D721Med (cell line): ENCODE results near the gene MALSU1.

Source experiments
- DNase-seq: peaks from one replicate; pipeline ENCODE4 v3.0.0; 2011; ENCODE audit warnings: low spot score; ENCODE audit not compliant: insufficient read length
- FAIRE-seq: peaks from 2 replicates; lab custom pipeline; 2011; peaks lifted over from hg19 to GRCh38; lab: Jason Lieb, UNC
- TF ChIP-seq, protein P1 (sequence below): IDR thresholded peaks from 2 replicates; pipeline ENCODE4 v1.5.1; 2012; ENCODE audit warnings: mild to moderate bottlenecking, control low read depth; ENCODE audit not compliant: insufficient read depth; ENCODE audit errors: missing control alignments

Gene MALSU1

GRCh38 chr7:23275912-23276311 lies 23.2 kb upstream of the MALSU1 start:
- TF ChIP-seq, protein P1, sequence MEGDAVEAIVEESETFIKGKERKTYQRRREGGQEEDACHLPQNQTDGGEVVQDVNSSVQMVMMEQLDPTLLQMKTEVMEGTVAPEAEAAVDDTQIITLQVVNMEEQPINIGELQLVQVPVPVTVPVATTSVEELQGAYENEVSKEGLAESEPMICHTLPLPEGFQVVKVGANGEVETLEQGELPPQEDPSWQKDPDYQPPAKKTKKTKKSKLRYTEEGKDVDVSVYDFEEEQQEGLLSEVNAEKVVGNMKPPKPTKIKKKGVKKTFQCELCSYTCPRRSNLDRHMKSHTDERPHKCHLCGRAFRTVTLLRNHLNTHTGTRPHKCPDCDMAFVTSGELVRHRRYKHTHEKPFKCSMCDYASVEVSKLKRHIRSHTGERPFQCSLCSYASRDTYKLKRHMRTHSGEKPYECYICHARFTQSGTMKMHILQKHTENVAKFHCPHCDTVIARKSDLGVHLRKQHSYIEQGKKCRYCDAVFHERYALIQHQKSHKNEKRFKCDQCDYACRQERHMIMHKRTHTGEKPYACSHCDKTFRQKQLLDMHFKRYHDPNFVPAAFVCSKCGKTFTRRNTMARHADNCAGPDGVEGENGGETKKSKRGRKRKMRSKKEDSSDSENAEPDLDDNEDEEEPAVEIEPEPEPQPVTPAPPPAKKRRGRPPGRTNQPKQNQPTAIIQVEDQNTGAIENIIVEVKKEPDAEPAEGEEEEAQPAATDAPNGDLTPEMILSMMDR = no peak
- DNase-seq (no peak), FAIRE-seq (no peak)

DNA sequence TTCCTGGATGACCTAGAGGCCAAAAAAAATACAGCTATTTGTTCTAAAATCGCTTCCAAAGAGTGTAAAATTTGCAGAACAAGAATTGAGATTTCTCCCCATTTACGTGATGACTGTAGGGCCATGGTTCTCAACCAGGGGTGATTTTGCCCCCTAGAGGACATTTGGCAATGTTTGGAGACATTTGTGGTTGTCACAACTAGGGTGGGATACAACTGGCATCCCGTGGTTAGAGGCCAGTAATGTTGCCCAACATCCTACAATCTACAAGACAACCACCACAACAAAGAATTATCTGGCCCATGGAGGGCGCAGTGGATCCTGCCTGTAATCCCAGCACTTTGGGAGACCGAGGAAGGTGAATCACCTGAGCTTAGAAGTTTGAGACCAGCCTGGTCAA lies 22.8 kb upstream of the MALSU1 start:
- DNase-seq = no peak
- FAIRE-seq = no peak

GRCh38 chr7:23276947-23277346 lies 22.2 kb upstream of the MALSU1 start:
- TF ChIP-seq, protein P1 = no peak
- no peak for FAIRE-seq
- no peak for DNase-seq

More for the DNA sequence above, 22.8 kb upstream of the MALSU1 start:
- TF ChIP-seq, protein P1 = peak; percentile 13

DNA sequence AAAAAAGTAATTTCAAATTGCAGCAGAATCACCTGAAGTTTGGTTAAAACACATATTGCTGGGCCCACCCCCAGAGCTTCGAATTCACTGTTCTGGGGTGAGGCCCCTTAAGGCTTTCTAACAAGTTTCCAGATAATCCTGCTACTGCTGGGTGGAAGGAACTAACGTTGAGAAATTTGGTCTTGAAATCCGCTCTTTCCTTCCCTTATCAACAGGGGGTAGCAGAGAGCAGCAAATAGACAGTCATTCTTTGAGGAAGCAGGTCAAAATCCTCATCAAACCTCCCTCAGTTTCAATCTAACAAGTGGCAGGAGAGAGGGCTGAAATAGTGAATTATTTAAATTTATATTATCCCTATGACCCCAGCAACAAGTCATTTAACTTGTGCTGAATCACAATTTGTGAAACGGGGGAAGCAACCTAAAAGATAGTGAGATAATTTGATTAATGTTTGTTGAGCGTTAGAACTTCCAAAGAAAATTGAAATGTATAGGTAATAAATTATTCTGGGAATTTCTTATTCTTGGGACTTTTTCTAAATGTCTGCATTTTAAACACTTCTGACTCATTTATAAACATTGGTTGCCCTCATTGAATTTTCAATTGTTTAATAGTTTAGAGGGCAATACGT lies 21.7 kb upstream of the MALSU1 start:
- no peak for DNase-seq
- FAIRE-seq = no peak
- TF ChIP-seq, protein P1 = peak; percentile 96

GRCh38 chr7:23279819-23280525 lies 19.2 kb upstream of the MALSU1 start:
- TF ChIP-seq, protein P1 = no peak
- no peak for DNase-seq
- no peak for FAIRE-seq

GRCh38 chr7:23283086-23283485 lies 16.1 kb upstream of the MALSU1 start:
- DNase-seq (no peak), FAIRE-seq (no peak)
- TF ChIP-seq, protein P1 = no peak

DNA sequence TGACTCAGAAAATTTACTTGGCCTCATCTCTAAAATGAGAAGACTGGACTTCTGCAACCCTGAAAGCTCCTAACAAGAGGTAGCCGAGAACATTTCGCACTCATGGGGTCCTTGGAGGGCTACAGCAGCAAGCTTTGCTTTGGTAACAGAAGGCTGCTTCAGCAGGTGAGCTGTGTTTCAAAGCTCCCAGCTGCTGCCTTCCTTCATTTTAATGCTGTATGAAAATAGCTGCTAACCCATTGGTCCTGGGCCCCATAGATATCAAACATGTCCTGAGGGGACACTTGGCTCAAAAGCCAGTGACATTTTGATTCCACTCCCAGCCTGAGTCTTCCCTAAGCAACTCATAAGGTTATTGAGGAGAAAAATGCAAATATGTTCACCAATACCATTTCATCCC lies 14.3 kb upstream of the MALSU1 start:
- DNase-seq (no peak), FAIRE-seq (no peak)
- TF ChIP-seq, protein P1 = no peak
